Effector memory CD8-positive, alpha-beta T cell (primary cell): ENCODE measurements around the gene GBGT1.

Experiments
- ATAC-seq: fragments of 150-1000 bp; cut with Tn5 transposase; replicated peaks from 2 replicates; pipeline ENCODE4 v1.10.0; 2021; ENCODE audit warnings: mild to moderate bottlenecking, moderate library complexity
- DNase-seq, 3 experiments: peaks; one replicate each; pipeline ENCODE4 v3.0.0; 2021
- H3K27ac Mint-ChIP-seq, 2 donors: one replicate each; pipeline ENCODE4 v1.8.0; 2022; ENCODE audit warnings: mild to moderate bottlenecking in 2 of 2, mixed read lengths in 2 of 2, moderate library complexity in 2 of 2
- H3K27me3 Mint-ChIP-seq, 2 donors: one replicate each; pipeline ENCODE4 v1.8.0; 2022; ENCODE audit warnings: mixed read lengths in 2 of 2
- H3K36me3 Mint-ChIP-seq: one replicate; pipeline ENCODE4 v1.8.0; 2022; ENCODE audit warnings: mild to moderate bottlenecking, moderate library complexity, mixed read lengths; ENCODE audit not compliant: insufficient read depth
- H3K4me1 Mint-ChIP-seq, 2 donors: one replicate each; pipeline ENCODE4 v1.8.0; 2022; ENCODE audit warnings: low read depth in 2 of 2, mixed read lengths in 2 of 2
- H3K4me3 Mint-ChIP-seq, 2 donors: one replicate each; pipeline ENCODE4 v1.8.0; 2022; ENCODE audit warnings: mild to moderate bottlenecking in 2 of 2, mixed read lengths in 2 of 2, moderate library complexity in 2 of 2
- H3K9me3 Mint-ChIP-seq, 2 donors: one replicate each; pipeline ENCODE4 v1.8.0; 2022; ENCODE audit warnings: mixed read lengths in 2 of 2

GBGT1 gene

GRCh38 chr9:133203506-133204075 lies 39.9 kb upstream of the GBGT1 start:
- ATAC-seq, result no peak
- DNase-seq, result no peak
- peaks cover 14 to 74% of the 10 kb centered on the region in 2 donors for H3K27me3 Mint-ChIP-seq
- H3K27ac Mint-ChIP-seq, result no peak overlapping the region
- peaks cover 0 to 4% of the 10 kb centered on the region in 2 donors for H3K4me1 Mint-ChIP-seq
- no peak overlapping the region for H3K4me3 Mint-ChIP-seq
- no peaks in the 10 kb centered on the region for H3K36me3 Mint-ChIP-seq
- H3K9me3 Mint-ChIP-seq, result no peaks in the 10 kb centered on the region

- Mint-ChIP-seq H3K9me3 (no peaks in the 10 kb centered on the region), H3K36me3 (no peaks in the 10 kb centered on the region), H3K4me3 (no peak overlapping the region), H3K27me3 (peaks cover 17 to 70% of the 10 kb centered on the region in 2 donors), H3K27ac (no peak overlapping the region), H3K4me1 (peaks cover 0 to 4% of the 10 kb centered on the region in 2 donors)
- DNase-seq (no peak), ATAC-seq (no peak)
Measured at GRCh38 chr9:133202688-133203453, 39.2 kb upstream of the GBGT1 start.

DNA sequence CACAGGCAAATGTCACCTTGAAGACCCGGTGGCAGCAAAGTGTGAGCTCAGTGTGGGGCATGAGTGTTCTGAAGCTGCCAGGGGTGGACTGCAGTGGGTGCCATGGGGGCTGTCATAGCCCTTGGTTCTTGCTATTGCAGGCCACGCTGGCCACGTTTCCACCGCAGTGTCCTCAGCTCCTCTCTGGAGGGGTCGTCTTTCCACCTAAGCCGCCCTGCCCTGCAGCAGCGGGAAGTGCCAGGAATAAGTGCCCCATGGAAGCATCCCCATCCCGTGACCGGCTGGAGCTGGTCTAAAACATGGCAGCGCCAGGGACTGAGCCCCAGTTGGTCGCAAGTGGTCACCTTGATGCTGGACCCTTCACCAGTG lies 38.4 kb upstream of the GBGT1 start:
- H3K4me1 Mint-ChIP-seq, result peaks cover 0 to 4% of the 10 kb centered on the region in 2 donors
- no peak overlapping the region for H3K4me3 Mint-ChIP-seq
- no peaks in the 10 kb centered on the region for H3K9me3 Mint-ChIP-seq
- peaks cover 15 to 66% of the 10 kb centered on the region in 2 donors for H3K27me3 Mint-ChIP-seq
- H3K36me3 Mint-ChIP-seq, result no peaks in the 10 kb centered on the region
- DNase-seq, result no peak
- no peak overlapping the region for H3K27ac Mint-ChIP-seq
- ATAC-seq, result no peak

DNA sequence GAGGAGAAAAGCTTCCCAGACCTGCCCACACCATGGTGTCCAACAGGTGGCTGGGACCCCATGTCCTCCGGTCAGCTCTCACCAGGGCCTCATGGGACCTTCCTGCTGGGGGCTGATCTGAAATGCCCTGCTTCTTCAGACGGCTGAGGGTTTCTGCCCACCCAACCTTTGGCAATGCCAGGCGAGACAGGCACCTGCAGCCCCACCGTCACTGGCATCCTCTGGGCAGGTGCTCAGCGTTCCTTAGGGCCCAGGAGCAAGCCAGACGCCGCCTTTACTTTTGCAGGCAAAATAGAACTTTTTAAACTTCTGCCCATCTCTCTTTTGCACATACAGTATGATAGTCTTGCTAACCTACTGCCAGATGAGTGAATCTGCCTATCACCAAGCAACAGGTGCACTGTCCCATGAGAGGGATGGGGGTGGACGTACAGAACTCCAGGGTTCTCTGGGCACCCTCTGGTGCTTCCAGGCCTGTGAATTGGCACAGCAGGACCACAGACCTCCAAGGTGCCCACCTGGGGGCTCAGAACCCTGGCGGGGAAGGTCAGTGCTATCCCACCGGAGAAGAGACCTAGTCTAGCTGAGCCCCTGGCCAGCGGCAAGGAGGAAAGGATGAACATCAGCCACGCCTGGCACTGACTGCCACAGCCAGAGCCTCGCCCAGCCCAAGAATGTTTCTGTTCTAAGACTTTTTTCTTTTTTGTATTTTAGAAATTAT lies 37.9 kb upstream of the GBGT1 start:
- Mint-ChIP-seq H3K4me3 (no peak overlapping the region), H3K9me3 (no peaks in the 10 kb centered on the region), H3K4me1 (peaks cover 0 to 4% of the 10 kb centered on the region in 2 donors), H3K27me3 (peaks cover 20 to 66% of the 10 kb centered on the region in 2 donors), H3K27ac (no peak overlapping the region), H3K36me3 (no peaks in the 10 kb centered on the region)
- ATAC-seq, result no peak
- no peak for DNase-seq

- Mint-ChIP-seq H3K36me3 (no peaks in the 10 kb centered on the region), H3K4me1 (peaks cover 0 to 4% of the 10 kb centered on the region in 2 donors), H3K4me3 (no peak overlapping the region), H3K27ac (no peak overlapping the region), H3K9me3 (no peaks in the 10 kb centered on the region), H3K27me3 (peaks cover 20 to 58% of the 10 kb centered on the region in 2 donors)
- DNase-seq (no peak), ATAC-seq (no peak)
Measured at GRCh38 chr9:133200631-133201030, 36.9 kb upstream of the GBGT1 start.

GRCh38 chr9:133199648-133200321 lies 36.1 kb upstream of the GBGT1 start:
- H3K27ac Mint-ChIP-seq, result no peak overlapping the region
- ATAC-seq, result peak; percentile 68

GRCh38 chr9:133195029-133195428 lies 31.3 kb upstream of the GBGT1 start:
- no peaks in the 10 kb centered on the region for H3K9me3 Mint-ChIP-seq
- DNase-seq (no peak), ATAC-seq (no peak)
- no peak overlapping the region for H3K27ac Mint-ChIP-seq
- no peaks in the 10 kb centered on the region for H3K36me3 Mint-ChIP-seq
- H3K4me3 Mint-ChIP-seq, result no peak overlapping the region
- H3K4me1 Mint-ChIP-seq, result peaks cover 0 to 4% of the 10 kb centered on the region in 2 donors
- peaks cover 39 to 48% of the 10 kb centered on the region in 2 donors for H3K27me3 Mint-ChIP-seq

More at GRCh38 chr9:133199648-133200321, 36.1 kb upstream of the GBGT1 start:
- peaks cover 0 to 4% of the 10 kb centered on the region in 2 donors for H3K4me1 Mint-ChIP-seq
- H3K4me3 Mint-ChIP-seq, result peak overlapping the region in 1 of 2 donors; percentile 59
- H3K9me3 Mint-ChIP-seq, result no peaks in the 10 kb centered on the region
- no peaks in the 10 kb centered on the region for H3K36me3 Mint-ChIP-seq
- peak in 1 of 3 experiments; percentile 15 for DNase-seq
- peaks cover 26 to 50% of the 10 kb centered on the region in 2 donors for H3K27me3 Mint-ChIP-seq

DNA sequence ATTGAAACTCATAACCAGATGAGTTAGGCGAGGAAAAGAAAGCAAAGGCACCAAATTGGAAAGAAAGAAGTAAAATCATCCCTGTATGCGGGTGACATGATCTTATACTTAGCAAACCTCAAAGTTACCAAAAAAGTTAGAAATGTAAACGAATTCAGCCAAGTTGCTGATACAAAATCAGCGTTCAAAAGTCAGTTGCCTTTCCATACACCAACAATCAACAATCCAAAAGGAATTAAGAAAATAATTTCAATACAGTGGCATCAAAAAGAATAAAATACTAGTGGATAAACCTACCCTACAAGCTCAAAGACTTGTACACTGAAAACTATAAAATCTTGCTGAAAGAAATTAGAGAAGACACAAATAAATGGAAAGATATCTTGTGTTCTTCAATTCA lies 30.9 kb upstream of the GBGT1 start:
- peaks cover 0 to 4% of the 10 kb centered on the region in 2 donors for H3K4me1 Mint-ChIP-seq
- H3K36me3 Mint-ChIP-seq, result no peaks in the 10 kb centered on the region
- H3K4me3 Mint-ChIP-seq, result no peak overlapping the region
- H3K27me3 Mint-ChIP-seq, result peaks cover 38 to 48% of the 10 kb centered on the region in 2 donors
- ATAC-seq (no peak), DNase-seq (no peak)
- H3K27ac Mint-ChIP-seq, result no peak overlapping the region
- no peaks in the 10 kb centered on the region for H3K9me3 Mint-ChIP-seq

GRCh38 chr9:133191989-133192388 lies 28.3 kb upstream of the GBGT1 start:
- no peak for ATAC-seq
- no peaks in the 10 kb centered on the region for H3K4me1 Mint-ChIP-seq

GRCh38 chr9:133189826-133190225 lies 26.1 kb upstream of the GBGT1 start:
- Mint-ChIP-seq H3K4me1 (peaks cover 8 to 9% of the 10 kb centered on the region in 2 donors), H3K9me3 (no peaks in the 10 kb centered on the region), H3K27ac (no peak overlapping the region), H3K36me3 (no peaks in the 10 kb centered on the region), H3K4me3 (no peak overlapping the region), H3K27me3 (peaks cover 22 to 41% of the 10 kb centered on the region in 2 donors)
- no peak for DNase-seq
- ATAC-seq, result no peak

More at GRCh38 chr9:133191989-133192388, 28.3 kb upstream of the GBGT1 start:
- Mint-ChIP-seq H3K27me3 (peaks cover 31 to 45% of the 10 kb centered on the region in 2 donors), H3K27ac (no peak overlapping the region), H3K36me3 (no peaks in the 10 kb centered on the region), H3K4me3 (no peak overlapping the region), H3K9me3 (no peaks in the 10 kb centered on the region)
- DNase-seq, result no peak

DNA sequence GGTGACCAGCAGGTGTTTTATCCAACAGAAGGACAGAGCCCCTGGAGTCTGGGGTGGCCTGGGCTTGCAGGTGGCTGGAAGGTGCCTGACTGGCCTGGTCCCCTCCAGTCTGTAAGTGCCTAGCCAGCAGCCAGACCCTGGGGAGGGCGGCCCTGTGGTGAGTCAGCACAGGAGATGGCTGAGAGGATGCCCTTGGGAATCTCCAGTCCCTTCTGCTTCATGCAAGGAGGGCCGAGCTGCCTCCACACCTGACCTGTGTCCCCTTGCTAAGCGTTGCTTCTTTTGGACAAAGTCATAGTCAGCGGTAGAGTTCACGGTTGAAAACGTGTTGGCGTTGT lies 25.1 kb upstream of the GBGT1 start:
- H3K4me3 Mint-ChIP-seq, result no peak overlapping the region
- no peaks in the 10 kb centered on the region for H3K9me3 Mint-ChIP-seq
- no peak for ATAC-seq

GRCh38 chr9:133188006-133188842 lies 24.5 kb upstream of the GBGT1 start:
- H3K4me3 Mint-ChIP-seq, result no peak overlapping the region
- H3K27ac Mint-ChIP-seq, result peak overlapping the region in 1 of 2 donors; percentile 65
- H3K9me3 Mint-ChIP-seq, result no peaks in the 10 kb centered on the region
- no peak for ATAC-seq
- peaks cover 14 to 39% of the 10 kb centered on the region in 2 donors for H3K27me3 Mint-ChIP-seq
- DNase-seq, result no peak
- peaks cover 10 to 15% of the 10 kb centered on the region in 2 donors for H3K4me1 Mint-ChIP-seq
- H3K36me3 Mint-ChIP-seq, result no peaks in the 10 kb centered on the region

More for the DNA sequence above, 25.1 kb upstream of the GBGT1 start:
- no peaks in the 10 kb centered on the region for H3K36me3 Mint-ChIP-seq
- peaks cover 16 to 39% of the 10 kb centered on the region in 2 donors for H3K27me3 Mint-ChIP-seq
- peaks cover 10 to 12% of the 10 kb centered on the region in 2 donors for H3K4me1 Mint-ChIP-seq
- DNase-seq, result no peak
- no peak overlapping the region for H3K27ac Mint-ChIP-seq
